HEK293 (cell line): Measurements from ENCODE around the gene SLC9A9.

Experiments used
- CTCF ChIP-seq: fragments of 450-650 bp; formaldehyde crosslinking; IDR thresholded peaks from 2 replicates; pipeline ENCODE4 v1.5.1; 2016; ENCODE audit warnings: missing biosample characterization, missing genetic modification characterization
- TF ChIP-seq, protein P1 (sequence below): fragments of 450-650 bp; formaldehyde crosslinking; IDR thresholded peaks from 2 replicates; pipeline ENCODE4 v1.5.0; 2017; ENCODE audit warnings: missing biosample characterization, missing genetic modification characterization, borderline replicate concordance

DNA sequence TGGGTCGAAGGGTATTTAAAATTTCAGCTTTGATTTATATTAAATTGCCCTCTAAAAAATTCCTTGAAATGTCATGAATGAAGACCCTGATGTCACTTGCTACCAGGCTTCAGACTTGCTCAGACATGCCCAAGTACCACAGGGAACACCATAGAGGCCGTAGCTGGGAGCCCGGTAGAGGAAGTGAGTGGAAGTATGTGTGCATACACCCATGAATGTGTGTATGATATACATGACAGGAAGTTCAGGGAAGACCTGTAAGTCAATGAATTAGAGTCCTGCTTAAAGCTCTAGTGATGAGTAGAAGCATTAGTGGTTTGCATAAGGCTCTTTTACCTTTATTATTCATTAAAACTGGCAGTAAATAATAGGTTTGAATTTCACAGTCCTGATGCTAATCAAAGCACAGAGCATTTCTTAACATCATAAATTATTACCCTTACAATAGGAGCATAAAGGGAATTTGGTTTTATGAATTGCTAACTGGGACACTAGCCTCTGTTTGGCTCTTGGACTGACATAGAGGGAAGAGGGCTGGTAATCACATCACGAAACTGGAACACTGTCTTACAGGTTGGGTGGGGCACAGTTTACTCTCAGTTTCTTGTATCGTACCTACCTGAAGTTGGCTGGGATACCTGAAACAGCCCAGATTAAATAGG is 584.3 kb downstream of the SLC9A9 start:
- TF ChIP-seq, protein P1, sequence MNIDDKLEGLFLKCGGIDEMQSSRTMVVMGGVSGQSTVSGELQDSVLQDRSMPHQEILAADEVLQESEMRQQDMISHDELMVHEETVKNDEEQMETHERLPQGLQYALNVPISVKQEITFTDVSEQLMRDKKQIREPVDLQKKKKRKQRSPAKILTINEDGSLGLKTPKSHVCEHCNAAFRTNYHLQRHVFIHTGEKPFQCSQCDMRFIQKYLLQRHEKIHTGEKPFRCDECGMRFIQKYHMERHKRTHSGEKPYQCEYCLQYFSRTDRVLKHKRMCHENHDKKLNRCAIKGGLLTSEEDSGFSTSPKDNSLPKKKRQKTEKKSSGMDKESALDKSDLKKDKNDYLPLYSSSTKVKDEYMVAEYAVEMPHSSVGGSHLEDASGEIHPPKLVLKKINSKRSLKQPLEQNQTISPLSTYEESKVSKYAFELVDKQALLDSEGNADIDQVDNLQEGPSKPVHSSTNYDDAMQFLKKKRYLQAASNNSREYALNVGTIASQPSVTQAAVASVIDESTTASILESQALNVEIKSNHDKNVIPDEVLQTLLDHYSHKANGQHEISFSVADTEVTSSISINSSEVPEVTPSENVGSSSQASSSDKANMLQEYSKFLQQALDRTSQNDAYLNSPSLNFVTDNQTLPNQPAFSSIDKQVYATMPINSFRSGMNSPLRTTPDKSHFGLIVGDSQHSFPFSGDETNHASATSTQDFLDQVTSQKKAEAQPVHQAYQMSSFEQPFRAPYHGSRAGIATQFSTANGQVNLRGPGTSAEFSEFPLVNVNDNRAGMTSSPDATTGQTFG (tag by site-specific recombination), result no peak
- TF ChIP-seq CTCF, result no peak
